PC-3 (cell line): ENCODE measurements around the gene FKBP10. TPM values are rescaled to one million over a fixed set of nuclear protein-coding genes. Genes with fewer than 3 reads are reported as not detected.
"Not testable (repeated sequence)": the region's sequence is repeated elsewhere in the genome, so short reads cannot be mapped to it uniquely, and the experiment has no call there.

Source experiments
- ATAC-seq: fragments of 200-7000 bp; cut with Tn5 transposase; 2 replicates; pipeline ENCODE4 v1.9.1; 2020; ENCODE audit warnings: mild to moderate bottlenecking, moderate library complexity
- BruUV-seq: library from RNA; stranded (reverse); fragments of 400-500 nt; replicated peaks from 2 replicates; lab custom pipeline; 2021; lab: Mats Ljungman, UMichigan
- CTCF ChIA-PET: fragments of 300-600 bp; sonication (Branson Sonifier 250); formaldehyde crosslinking; loops from one replicate; lab custom pipeline; 2022; ENCODE audit warnings: antibody characterized with exemption; lab: Charles Lee
- POLR2A ChIA-PET: fragments of 300-600 bp; sonication (Branson Sonifier 250); formaldehyde crosslinking; loops from one replicate; lab custom pipeline; 2022; ENCODE audit warnings: antibody characterized with exemption; ENCODE audit not compliant: unreplicated experiment; lab: Charles Lee
- DNase-seq: peaks from one replicate; pipeline ENCODE4 v3.0.0-alpha.2; 2015
- H2AFZ ChIP-seq: fragments of 300-600 bp; sonication (generic); 2 replicates; pipeline ENCODE4 v1.6.0; 2016; ENCODE audit warnings: antibody characterized with exemption, low read length
- H3F3A ChIP-seq: fragments of 300-600 bp; sonication (generic); one replicate; pipeline ENCODE4 v1.6.0; 2017; ENCODE audit warnings: antibody characterized with exemption, low read length, control low read depth, mild to moderate bottlenecking; ENCODE audit not compliant: unreplicated experiment
- H3K27ac ChIP-seq: fragments of 300-600 bp; sonication (generic); 2 replicates; pipeline ENCODE4 v1.5.1; 2016; ENCODE audit warnings: mild to moderate bottlenecking, low read length
- H3K27me3 ChIP-seq: fragments of 300-600 bp; sonication (generic); 2 replicates; pipeline ENCODE4 v1.6.1; 2016; ENCODE audit warnings: low read length, mixed read lengths
- H3K36me3 ChIP-seq: fragments of 300-600 bp; sonication (generic); 2 replicates; pipeline ENCODE4 v1.6.1; 2016; ENCODE audit warnings: low read depth, mixed run types, low read length, mixed read lengths
- H3K4me1 ChIP-seq: fragments of 300-600 bp; sonication (generic); 2 replicates; pipeline ENCODE4 v1.5.1; 2016; ENCODE audit warnings: low read length; ENCODE audit not compliant: insufficient read depth
- H3K4me2 ChIP-seq: fragments of 300-600 bp; sonication (generic); 2 replicates; pipeline ENCODE4 v1.6.0; 2016; ENCODE audit warnings: low read length
- H3K4me3 ChIP-seq: fragments of 300-600 bp; sonication (generic); 2 replicates; pipeline ENCODE4 v1.5.1; 2016; ENCODE audit warnings: mild to moderate bottlenecking, low read length, mixed read lengths
- H3K79me2 ChIP-seq: fragments of 300-600 bp; sonication (generic); 2 replicates; pipeline ENCODE4 v1.6.1; 2017; ENCODE audit warnings: low read length, mixed read lengths
- H3K9ac ChIP-seq: fragments of 300-600 bp; sonication (generic); 2 replicates; pipeline ENCODE4 v1.6.0; 2016; ENCODE audit warnings: mild to moderate bottlenecking, low read length
- H3K9me2 ChIP-seq: fragments of 300-600 bp; sonication (generic); replicated peaks from 2 replicates; pipeline ENCODE4 v1.6.1; 2016; ENCODE audit warnings: mixed run types, low read length, mixed read lengths
- H3K9me3 ChIP-seq: fragments of 300-600 bp; sonication (generic); 2 replicates; pipeline ENCODE4 v1.6.1; 2016; ENCODE audit warnings: low read length, mixed read lengths
- H4K20me1 ChIP-seq: fragments of 300-600 bp; sonication (generic); 2 replicates; pipeline ENCODE4 v1.6.1; 2016; ENCODE audit warnings: low read length, mixed read lengths
- EZH2 ChIP-seq: fragments of 300-600 bp; sonication (generic); IDR thresholded peaks from one replicate; pipeline ENCODE4 v1.6.1; 2017; ENCODE audit warnings: antibody characterized with exemption, mild to moderate bottlenecking, low read length; ENCODE audit not compliant: unreplicated experiment
- EZH2phosphoT487 ChIP-seq: fragments of 300-600 bp; sonication (generic); IDR thresholded peaks from 2 replicates; pipeline ENCODE4 v1.6.1; 2018; ENCODE audit warnings: mild to moderate bottlenecking, antibody characterized with exemption, low read length, borderline replicate concordance
- intact Hi-C: fragments of 100-400 bp; cut with micrococcal nuclease; formaldehyde crosslinking; loops from 2 replicates; pipeline ENCODE4 v1.9.0; 2023
- total RNA-seq: library from RNA; depleted of rRNA; stranded (reverse); fragments of >200 nt; gene quantifications from 2 replicates; pipeline ENCODE4 v1.2.3, GENCODE V29; 2014
- TF ChIP-seq, protein P1 (sequence below): fragments of 300-600 bp; sonication (generic); conservative IDR thresholded peaks from 2 replicates; pipeline ENCODE4 v1.5.1; 2017; ENCODE audit warnings: antibody characterized with exemption, low read depth, mild to moderate bottlenecking, low read length

The FKBP10 gene
- total RNA-seq, 1 experiment from 2014 or later = 63.4 TPM

DNA sequence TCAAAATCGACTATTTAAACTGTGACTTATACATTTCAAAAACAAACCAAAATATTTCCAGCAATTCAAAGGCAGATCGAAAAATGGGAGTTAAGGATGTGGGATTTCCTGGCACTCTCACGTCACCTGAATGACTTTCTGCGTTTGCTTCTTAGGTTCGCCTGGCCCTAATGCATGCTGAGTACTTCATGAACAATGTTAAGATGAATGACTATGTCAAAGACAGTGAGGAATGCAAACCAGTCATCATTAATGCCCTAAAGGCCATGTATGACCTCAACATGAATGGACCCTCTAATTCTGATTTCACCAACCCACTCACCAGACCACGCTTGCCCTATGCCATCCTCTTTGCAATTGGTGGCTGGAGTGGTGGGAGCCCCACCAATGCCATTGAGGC lies 32.2 kb downstream of the FKBP10 start:
- Histone ChIP-seq H2AFZ (no peak overlapping the region), H4K20me1 (no peaks in the 10 kb centered on the region)
- intact Hi-C loops = no loop called here

DNA sequence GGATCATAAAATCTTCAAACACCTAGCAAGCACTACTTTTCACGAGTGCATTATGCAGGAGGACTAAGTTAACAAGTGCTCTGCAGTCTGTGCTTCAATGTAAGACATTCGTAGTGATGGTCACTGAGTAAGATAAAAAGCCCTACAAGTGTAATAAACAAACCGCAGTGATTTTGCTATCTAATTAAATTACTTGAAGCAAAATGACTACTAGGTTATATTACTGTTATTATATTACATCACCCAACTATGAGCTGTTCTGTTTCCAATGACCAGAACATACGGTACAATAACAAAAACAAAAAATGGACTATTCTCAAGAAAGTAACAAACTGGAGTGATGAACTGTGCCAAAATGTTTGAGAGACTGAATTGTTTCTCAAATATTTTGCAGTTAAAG lies 36.0 kb downstream of the FKBP10 start:
- CTCF ChIA-PET = no interaction called here
- Histone ChIP-seq H4K20me1 (0 out of 2 replicates have a peak, but pooled peaks cover 3% of the 10 kb centered on the region), H3K4me3 (no peak overlapping the region), H3K27me3 (no peaks in the 10 kb centered on the region), H3K4me1 (no peaks in the 10 kb centered on the region), H2AFZ (no peak overlapping the region), H3K4me2 (no peak overlapping the region), H3K27ac (no peak overlapping the region), H3K9me3 (no peaks in the 10 kb centered on the region), H3K9me2 (no peaks in the 10 kb centered on the region), H3K9ac (no peak overlapping the region), H3F3A (no peaks in the 10 kb centered on the region), H3K36me3 (peaks cover 6% of the 10 kb centered on the region), H3K79me2 (peaks cover 54% of the 10 kb centered on the region)
- DNase-seq (no peak), ATAC-seq (no peak)
- no TSS peak for BruUV-seq
- intact Hi-C loops = no loop called here
- TF ChIP-seq EZH2phosphoT487 (no peak), EZH2 (no peak)
- TF ChIP-seq, protein P1, sequence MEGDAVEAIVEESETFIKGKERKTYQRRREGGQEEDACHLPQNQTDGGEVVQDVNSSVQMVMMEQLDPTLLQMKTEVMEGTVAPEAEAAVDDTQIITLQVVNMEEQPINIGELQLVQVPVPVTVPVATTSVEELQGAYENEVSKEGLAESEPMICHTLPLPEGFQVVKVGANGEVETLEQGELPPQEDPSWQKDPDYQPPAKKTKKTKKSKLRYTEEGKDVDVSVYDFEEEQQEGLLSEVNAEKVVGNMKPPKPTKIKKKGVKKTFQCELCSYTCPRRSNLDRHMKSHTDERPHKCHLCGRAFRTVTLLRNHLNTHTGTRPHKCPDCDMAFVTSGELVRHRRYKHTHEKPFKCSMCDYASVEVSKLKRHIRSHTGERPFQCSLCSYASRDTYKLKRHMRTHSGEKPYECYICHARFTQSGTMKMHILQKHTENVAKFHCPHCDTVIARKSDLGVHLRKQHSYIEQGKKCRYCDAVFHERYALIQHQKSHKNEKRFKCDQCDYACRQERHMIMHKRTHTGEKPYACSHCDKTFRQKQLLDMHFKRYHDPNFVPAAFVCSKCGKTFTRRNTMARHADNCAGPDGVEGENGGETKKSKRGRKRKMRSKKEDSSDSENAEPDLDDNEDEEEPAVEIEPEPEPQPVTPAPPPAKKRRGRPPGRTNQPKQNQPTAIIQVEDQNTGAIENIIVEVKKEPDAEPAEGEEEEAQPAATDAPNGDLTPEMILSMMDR = no peak
- POLR2A ChIA-PET = no interaction called here

More for the DNA sequence above, 32.2 kb downstream of the FKBP10 start:
- no peaks in the 10 kb centered on the region for H3K9me2 ChIP-seq
- ChIA-PET CTCF (no interaction called here), POLR2A (no interaction called here)
- no peak overlapping the region for H3K4me2 ChIP-seq
- ATAC-seq (no peak), DNase-seq (peak; percentile 30)
- TF ChIP-seq EZH2 (no peak), EZH2phosphoT487 (no peak)
- TF ChIP-seq, protein P1 = no peak
- BruUV-seq = no TSS peak
- H3K9ac ChIP-seq = no peak overlapping the region
- no peaks in the 10 kb centered on the region for H3K9me3 ChIP-seq
- no peaks in the 10 kb centered on the region for H3K4me1 ChIP-seq
- no peak overlapping the region for H3K27ac ChIP-seq
- no peak overlapping the region for H3K4me3 ChIP-seq
- no peaks in the 10 kb centered on the region for H3K36me3 ChIP-seq
- no peaks in the 10 kb centered on the region for H3K27me3 ChIP-seq
- H3F3A ChIP-seq = no peaks in the 10 kb centered on the region
- peaks cover 18% of the 10 kb centered on the region for H3K79me2 ChIP-seq

DNA sequence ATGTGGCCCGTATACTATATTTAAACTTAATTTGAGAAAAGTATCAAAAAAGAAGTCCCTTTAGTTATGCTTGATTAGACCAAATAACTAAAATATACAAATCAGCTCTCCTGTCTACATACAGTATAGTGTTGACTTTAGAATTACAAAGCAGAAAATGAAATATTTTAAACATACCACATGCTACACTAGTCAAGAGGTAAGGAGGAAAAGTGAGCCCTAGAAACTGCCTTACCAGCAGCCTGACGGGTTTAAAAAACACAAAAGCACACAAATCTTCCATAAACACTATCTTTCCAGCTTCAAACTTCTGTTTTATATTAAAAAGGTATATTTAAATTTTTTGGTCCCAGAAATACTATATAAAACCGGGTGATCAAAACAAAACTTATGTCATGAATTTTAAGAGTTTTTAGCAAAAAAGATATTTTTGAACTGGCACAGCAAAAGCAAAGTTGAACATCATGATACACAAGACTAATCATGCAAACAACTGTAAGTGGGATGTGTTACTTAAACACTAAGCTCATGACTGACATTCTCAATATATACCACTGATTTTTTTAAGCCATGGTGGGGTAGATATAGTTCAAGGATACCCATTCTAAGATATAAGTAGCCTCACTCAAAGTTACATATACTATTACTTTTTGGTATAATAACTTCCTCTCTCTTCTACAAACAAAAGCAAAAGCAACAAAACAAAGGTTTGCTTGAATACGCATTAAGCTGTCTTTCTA lies 36.6 kb downstream of the FKBP10 start:
- no peak overlapping the region for H3K4me3 ChIP-seq
- H3K4me2 ChIP-seq = no peak overlapping the region
- CTCF ChIA-PET = no interaction called here
- H3K36me3 ChIP-seq = peaks cover 7% of the 10 kb centered on the region
- H3K9me3 ChIP-seq = no peaks in the 10 kb centered on the region
- no peaks in the 10 kb centered on the region for H3F3A ChIP-seq
- H3K27me3 ChIP-seq = no peaks in the 10 kb centered on the region
- DNase-seq = no peak
- H3K27ac ChIP-seq = no peak overlapping the region
- no peak overlapping the region for H2AFZ ChIP-seq
- ATAC-seq = no peak
- no TSS peak for BruUV-seq
- peaks cover 60% of the 10 kb centered on the region for H3K79me2 ChIP-seq
- no peak overlapping the region for H3K9ac ChIP-seq
- TF ChIP-seq, protein P1 = no peak
- TF ChIP-seq EZH2 (no peak), EZH2phosphoT487 (no peak)
- POLR2A ChIA-PET = no interaction called here
- H3K4me1 ChIP-seq = no peaks in the 10 kb centered on the region
- intact Hi-C loops = no loop called here
- H4K20me1 ChIP-seq = 0 out of 2 replicates have a peak, but pooled peaks cover 3% of the 10 kb centered on the region
- no peaks in the 10 kb centered on the region for H3K9me2 ChIP-seq

DNA sequence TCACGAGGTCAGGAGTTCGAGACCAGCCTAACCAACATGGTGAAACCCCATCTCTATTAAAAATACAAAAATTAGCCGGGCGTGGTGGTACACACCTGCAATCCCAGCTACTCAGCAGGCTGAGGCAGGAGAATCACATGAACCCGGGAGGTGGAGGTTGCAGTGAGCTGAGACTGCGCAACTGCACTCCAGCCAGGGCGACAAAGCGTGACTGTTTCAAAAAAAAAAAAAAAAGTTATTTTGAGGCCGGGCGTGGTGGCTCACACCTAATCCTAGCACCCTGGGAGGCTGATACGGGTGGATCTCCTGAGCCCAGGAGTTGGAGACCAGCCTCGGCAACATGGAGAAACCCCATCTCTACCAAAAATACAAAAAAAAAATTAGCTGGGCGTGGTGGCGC lies 38.6 kb downstream of the FKBP10 start:
- BruUV-seq, H3F3A ChIP-seq, ATAC-seq, CTCF ChIA-PET, POLR2A ChIA-PET, H3K4me2 ChIP-seq, H3K27me3 ChIP-seq, H3K9me2 ChIP-seq, DNase-seq, H4K20me1 ChIP-seq, H2AFZ ChIP-seq, H3K9ac ChIP-seq, H3K4me3 ChIP-seq, H3K27ac ChIP-seq, H3K4me1 ChIP-seq, H3K9me3 ChIP-seq, intact Hi-C loops: not testable (repeated sequence)
- Histone ChIP-seq H3K79me2 (peaks cover 71% of the 10 kb centered on the region), H3K36me3 (peaks cover 11% of the 10 kb centered on the region)
